Transverse colon (tissue), 4 donors: Measurements from ENCODE around the gene ZNF804B. TPM values are rescaled to one million over a fixed set of nuclear protein-coding genes. Genes with fewer than 3 reads are reported as not detected.

ENCODE experiments used
- DNase-seq: peaks from one replicate; pipeline ENCODE4 v3.0.0-alpha.2; 2019
- H3K27ac ChIP-seq, 4 donors: fragments of 200-600 bp; sonication (generic); 2 replicates each; pipeline ENCODE4 v1.5.1; 2016 to 2018; ENCODE audit warnings: inconsistent platforms in 4 of 4
- H3K27me3 ChIP-seq: fragments of 200-600 bp; sonication (generic); 2 replicates; pipeline ENCODE4 v1.5.1; 2017; ENCODE audit warnings: inconsistent platforms
- H3K36me3 ChIP-seq, 4 donors: fragments of 200-600 bp; sonication (generic); 2 replicates each; pipeline ENCODE4 v1.5.1; 2017 to 2019; ENCODE audit warnings: inconsistent platforms in 4 of 4
- H3K4me1 ChIP-seq, 4 donors: fragments of 200-600 bp; sonication (generic); 2 replicates each; pipeline ENCODE4 v1.5.1; 2017 to 2020; ENCODE audit warnings: inconsistent platforms in 4 of 4
- H3K4me3 ChIP-seq, 4 donors: fragments of 200-600 bp; sonication (generic); 1 replicate in 1 of 4; 2 replicates in 3 of 4; pipeline versions ENCODE4 v1.5.1 to v1.6.1; 2017 to 2019; ENCODE audit warnings: inconsistent platforms in 4 of 4
- H3K9me3 ChIP-seq, 2 donors: fragments of 200-600 bp; sonication (generic); 2 replicates each; pipeline ENCODE4 v1.5.1; 2017 to 2019; ENCODE audit warnings: inconsistent platforms in 2 of 2
- CTCF ChIP-seq, 5 experiments: fragments of 200-600 bp in 3 of 5; fragments of 450-650 bp in 2 of 5; sonication (generic) in 3 of 5; IDR thresholded peaks; 1 replicate in 2 of 5; 2 replicates in 3 of 5; pipeline ENCODE4 v1.5.1; 2016 to 2017; ENCODE audit warnings: antibody characterized with exemption in 5 of 5, inconsistent platforms in 3 of 5, mild to moderate bottlenecking in 2 of 5, moderate library complexity in 1 of 5
- EP300 ChIP-seq: sonication (generic); formaldehyde crosslinking; IDR thresholded peaks from one replicate; pipeline ENCODE4 v1.6.1; 2017; ENCODE audit warnings: antibody characterized with exemption, low read depth
- POLR2A ChIP-seq: fragments of 450-650 bp; IDR thresholded peaks from one replicate; pipeline ENCODE4 v1.6.1; 2016; ENCODE audit warnings: antibody characterized with exemption, mild to moderate bottlenecking, moderate library complexity
- POLR2AphosphoS5 ChIP-seq, 3 donors: sonication (generic); formaldehyde crosslinking; IDR thresholded peaks; one replicate each; pipeline ENCODE4 v1.6.1; 2016; ENCODE audit warnings: antibody characterized with exemption in 3 of 3
- WGBS, 2 donors: methylation state at CpG; one replicate each; pipeline ENCODE4 v1.1.5; 2018; ENCODE audit warnings: low coverage in 1 of 2; 5-methylcytosine and 5-hydroxymethylcytosine counted together
- in situ Hi-C, 4 donors: fragments of 200-750 bp; cut with MboI; loops; one replicate each; pipeline versions ENCODE4 v1.15.0 to v1.15.1; 2017; ENCODE audit warnings: low sequenced_read_pairs in 3 of 4, low pct_ligation_motif_present in 1 of 4, low pct_unique_long_range_greater_than_20kb in 1 of 4
- intact Hi-C: fragments of 100-400 bp; cut with DNase I; formaldehyde crosslinking; loops from one replicate; pipeline ENCODE4 v1.15.1; 2023; ENCODE audit warnings: low total_unique reads
- total RNA-seq, 4 donors: library from RNA; depleted of rRNA; stranded (reverse); fragments of >200 nt; gene quantifications; one replicate each; pipeline ENCODE4 v1.1.0, GENCODE V29; 2016

Gene ZNF804B
- total RNA-seq, 4 donors from 2014 or later = not detected

- no peak for DNase-seq
Observed at GRCh38 chr7:88835147-88835728, 75.7 kb downstream of the ZNF804B start.

GRCh38 chr7:88842201-88842600 is 82.7 kb downstream of the ZNF804B start:
- Histone ChIP-seq H3K27me3 (no peaks in the 10 kb centered on the region), H3K9me3 (no peaks in the 10 kb centered on the region), H3K4me3 (no peak overlapping the region), H3K27ac (no peak overlapping the region), H3K36me3 (no peaks in the 10 kb centered on the region), H3K4me1 (no peaks in the 10 kb centered on the region)
- in situ Hi-C loops = no loop called here
- intact Hi-C loops = no loop called here
- no peak for DNase-seq
- TF ChIP-seq EP300 (no peak), CTCF (IDR thresholded peaks at IDR 0.05) (no peak)

More at GRCh38 chr7:88835147-88835728, 75.7 kb downstream of the ZNF804B start:
- TF ChIP-seq POLR2AphosphoS5 (IDR thresholded peaks at IDR 0.05) (no peak), CTCF (IDR thresholded peaks at IDR 0.05) (peak in 4 of 5 experiments; percentile 16 to 37 (median 25))
- Histone ChIP-seq H3K4me3 (no peak overlapping the region), H3K9me3 (no peaks in the 10 kb centered on the region), H3K27ac (no peak overlapping the region), H3K4me1 (no peaks in the 10 kb centered on the region), H3K27me3 (no peaks in the 10 kb centered on the region), H3K36me3 (no peaks in the 10 kb centered on the region)
- in situ Hi-C loops = no loop called here
- intact Hi-C loops = no loop called here
- WGBS, 2 donors = 28 to 44% methylated on average over 2 to 3 of the region's 3 CpGs

- in situ Hi-C loops = no loop called here
- no peaks in the 10 kb centered on the region for H3K27me3 ChIP-seq
- H3K4me1 ChIP-seq = no peaks in the 10 kb centered on the region
- no peak overlapping the region for H3K4me3 ChIP-seq
- TF ChIP-seq POLR2AphosphoS5 (IDR thresholded peaks at IDR 0.05) = no peak
- no peak for DNase-seq
- no peaks in the 10 kb centered on the region for H3K36me3 ChIP-seq
- 81 to 92% methylated on average over 12 of the region's 12 CpGs for WGBS, 2 donors
- H3K27ac ChIP-seq = no peak overlapping the region
- no peaks in the 10 kb centered on the region for H3K9me3 ChIP-seq
- intact Hi-C loops = no loop called here
Observed at GRCh38 chr7:88845091-88845490, 85.6 kb downstream of the ZNF804B start.

GRCh38 chr7:88851220-88851619 is 91.7 kb downstream of the ZNF804B start:
- H3K36me3 ChIP-seq = no peaks in the 10 kb centered on the region
- H3K4me1 ChIP-seq = no peaks in the 10 kb centered on the region
- DNase-seq = no peak
- in situ Hi-C loops = no loop called here
- TF ChIP-seq CTCF (IDR thresholded peaks at IDR 0.05) = no peak
- TF ChIP-seq POLR2A = no peak
- TF ChIP-seq EP300 = no peak
- TF ChIP-seq POLR2AphosphoS5 (IDR thresholded peaks at IDR 0.05) = no peak
- intact Hi-C loops = no loop called here
- WGBS, 2 donors = 88 to 91% methylated on average over 1 of the region's 1 CpG
- no peak overlapping the region for H3K4me3 ChIP-seq
- no peaks in the 10 kb centered on the region for H3K27me3 ChIP-seq
- H3K9me3 ChIP-seq = no peaks in the 10 kb centered on the region
- H3K27ac ChIP-seq = no peak overlapping the region

GRCh38 chr7:88859288-88859687 is 99.8 kb downstream of the ZNF804B start:
- H3K4me1 ChIP-seq = no peaks in the 10 kb centered on the region
- no peak overlapping the region for H3K4me3 ChIP-seq
- in situ Hi-C loops (no loop called here), intact Hi-C loops (no loop called here)
- H3K27me3 ChIP-seq = no peaks in the 10 kb centered on the region
- no peaks in the 10 kb centered on the region for H3K9me3 ChIP-seq
- no peak overlapping the region for H3K27ac ChIP-seq
- H3K36me3 ChIP-seq = no peaks in the 10 kb centered on the region
- no peak for TF ChIP-seq POLR2A
- no peak for TF ChIP-seq EP300
- no peak for TF ChIP-seq CTCF (IDR thresholded peaks at IDR 0.05)
- TF ChIP-seq POLR2AphosphoS5 (IDR thresholded peaks at IDR 0.05) = no peak
- DNase-seq = no peak
